GM12801 (cell line): ENCODE measurements around the gene CCDC142.

Experiments
- CTCF ChIP-seq: IDR thresholded peaks from one replicate; pipeline ENCODE4 v1.5.1; 2011; ENCODE audit warnings: control low read depth; ENCODE audit not compliant: insufficient read length; ENCODE audit errors: extremely low read depth

Gene CCDC142

GRCh38 chr2:74428675-74429074, 54.1 kb downstream of the CCDC142 start:
- no peak for TF ChIP-seq CTCF

GRCh38 chr2:74427551-74427950, 55.2 kb downstream of the CCDC142 start:
- no peak for TF ChIP-seq CTCF

- no peak for TF ChIP-seq CTCF
These were observed 56.5 kb downstream of the CCDC142 start for GRCh38 chr2:74426181-74426758.

DNA sequence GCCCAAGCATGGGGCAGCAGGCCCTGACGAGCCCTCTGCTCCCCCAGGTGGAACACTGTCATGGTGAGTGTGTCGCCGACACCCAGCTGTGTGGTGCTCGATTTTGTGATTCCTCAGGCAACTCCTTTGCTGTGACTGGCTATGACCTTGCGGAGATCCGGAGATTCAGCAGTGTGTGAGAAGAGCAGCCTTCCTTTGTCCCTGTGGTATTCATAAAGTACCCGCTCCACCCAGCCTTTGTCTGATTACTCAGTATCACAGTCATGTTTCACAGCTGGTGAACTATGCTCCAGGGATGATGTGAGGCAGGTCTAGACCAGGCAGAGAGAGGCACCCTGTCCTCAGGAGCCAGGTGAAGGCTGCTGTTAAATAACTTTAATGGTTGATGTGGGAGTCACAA, 57.3 kb downstream of the CCDC142 start:
- no peak for TF ChIP-seq CTCF

DNA sequence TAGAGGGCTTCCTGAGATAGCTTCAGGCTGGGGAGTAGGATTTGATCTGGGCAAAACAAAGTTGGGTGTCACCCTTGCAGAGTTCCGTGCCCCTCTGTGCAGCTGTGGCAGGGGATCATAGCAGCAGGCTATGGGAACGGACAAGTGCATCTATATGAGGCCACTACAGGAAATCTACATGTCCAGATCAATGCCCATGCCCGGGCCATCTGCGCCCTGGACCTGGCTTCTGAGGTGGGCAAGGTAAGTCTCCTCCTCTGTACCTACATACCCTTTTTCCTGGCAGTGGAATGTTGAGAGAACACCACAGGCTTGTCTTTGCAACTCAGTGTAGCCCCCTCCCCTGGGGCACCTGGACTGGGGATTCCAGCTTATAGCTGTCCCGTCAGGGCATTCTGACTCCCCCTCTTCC, 57.8 kb downstream of the CCDC142 start:
- no peak for TF ChIP-seq CTCF

DNA sequence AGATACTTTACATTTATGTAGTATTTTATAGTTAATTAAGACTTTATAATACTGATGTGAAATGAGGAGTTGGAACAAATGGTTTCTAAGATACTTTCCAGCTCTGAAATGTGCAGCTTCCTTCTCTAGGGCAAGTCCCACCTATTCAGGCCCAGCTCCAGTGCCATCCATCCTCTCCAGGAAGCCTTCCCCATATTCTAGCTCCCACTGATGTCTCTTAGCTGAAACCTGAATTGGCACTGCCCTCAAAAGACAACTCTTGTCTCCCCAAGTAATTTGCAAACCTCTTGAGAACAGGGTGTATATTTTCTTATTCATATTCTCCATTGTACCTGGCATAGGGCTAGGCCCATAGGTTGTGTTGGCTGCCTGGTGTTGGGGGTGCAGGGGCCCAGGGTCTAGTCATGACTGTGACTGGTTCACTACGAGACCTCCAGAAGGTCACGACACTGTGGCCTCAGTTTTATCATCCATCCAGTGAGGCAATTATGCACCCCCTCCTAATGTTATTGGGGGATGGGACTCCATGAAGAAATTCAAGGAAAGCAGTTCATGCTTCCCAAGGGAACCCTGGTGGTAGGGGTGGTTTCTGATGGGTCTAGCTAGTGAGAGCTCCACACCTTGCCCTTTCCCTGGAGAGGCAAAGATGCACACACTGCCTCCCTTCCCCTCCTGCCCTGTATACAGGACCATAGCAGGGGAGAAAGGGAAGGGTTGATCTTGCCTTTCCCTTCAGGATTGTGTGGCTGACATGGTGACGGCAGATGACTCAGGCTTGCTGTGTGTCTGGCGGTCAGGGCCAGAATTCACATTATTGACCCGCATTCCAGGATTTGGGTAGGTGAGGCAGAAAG, 58.4 kb downstream of the CCDC142 start:
- TF ChIP-seq CTCF: no peak
